Endometrial microvascular endothelial cells (primary cell): Measurements from ENCODE around the gene KIF2A. TPM values are rescaled to one million over a fixed set of nuclear protein-coding genes. Genes with fewer than 3 reads are reported as not detected.

Experiments
- in situ Hi-C: cut with HindIII; loops from 2 replicates; pipeline ENCODE4 v1.10.0; 2017; ENCODE audit warnings: low sequenced_read_pairs, low pct_unique_long_range_greater_than_20kb; ENCODE audit errors: inconsistent ontology term
- total RNA-seq: library from RNA; depleted of rRNA; stranded (reverse); fragments of >200 nt; gene quantifications from one replicate; pipeline ENCODE4 v1.2.3, GENCODE V29; 2015; ENCODE audit errors: inconsistent ontology term

The KIF2A gene
- total RNA-seq, 1 donor from 2014 or later, result 44.0 TPM

- in situ Hi-C loops, result no loop called here
Observed at GRCh38 chr5:62354028-62354874, 48.2 kb downstream of the KIF2A start.

- in situ Hi-C loops, result no loop called here
Observed at GRCh38 chr5:62362701-62363100, 56.7 kb downstream of the KIF2A start.

GRCh38 chr5:62369039-62369438 is 63.0 kb downstream of the KIF2A start:
- in situ Hi-C loops, result no loop called here

DNA sequence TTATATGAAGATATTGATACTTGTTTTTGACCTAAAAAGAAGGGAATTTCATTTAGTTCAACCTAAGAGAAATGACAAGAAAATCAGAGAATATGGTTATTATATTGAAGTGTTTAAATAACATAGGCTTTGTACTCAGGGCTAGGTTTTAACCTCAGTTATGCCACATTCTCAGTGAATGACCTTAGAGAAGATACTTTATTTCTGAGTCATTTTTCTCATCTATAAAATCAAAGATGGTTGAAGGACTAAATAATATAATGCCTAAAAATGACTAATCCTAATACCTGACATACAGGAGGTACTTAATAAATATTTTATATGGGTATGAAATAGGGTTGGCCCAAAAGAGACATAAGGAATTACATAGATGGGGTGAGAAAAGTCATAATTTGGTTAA is 65.4 kb downstream of the KIF2A start:
- in situ Hi-C loops, result no loop called here

GRCh38 chr5:62372600-62372999 is 66.6 kb downstream of the KIF2A start:
- in situ Hi-C loops, result no loop called here

DNA sequence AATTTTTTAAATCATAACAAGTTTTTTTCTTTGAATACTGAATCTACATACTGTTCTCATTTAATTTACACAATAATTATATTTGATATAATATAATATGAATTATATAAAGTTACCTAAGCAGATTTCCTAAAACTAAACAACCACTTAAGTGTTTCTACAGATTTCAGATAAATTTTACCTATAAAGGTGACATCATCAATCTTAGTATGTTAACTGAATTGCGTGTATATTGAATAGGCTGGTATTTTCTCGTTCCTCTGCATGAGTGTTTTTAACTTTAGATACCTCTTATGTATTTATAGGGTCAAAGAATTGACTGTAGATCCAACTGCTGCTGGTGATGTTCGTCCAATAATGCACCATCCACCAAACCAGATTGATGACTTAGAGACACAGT is 67.4 kb downstream of the KIF2A start:
- in situ Hi-C loops, result no loop called here

- in situ Hi-C loops, result no loop called here
Observed at GRCh38 chr5:62374090-62374489, 68.1 kb downstream of the KIF2A start.

DNA sequence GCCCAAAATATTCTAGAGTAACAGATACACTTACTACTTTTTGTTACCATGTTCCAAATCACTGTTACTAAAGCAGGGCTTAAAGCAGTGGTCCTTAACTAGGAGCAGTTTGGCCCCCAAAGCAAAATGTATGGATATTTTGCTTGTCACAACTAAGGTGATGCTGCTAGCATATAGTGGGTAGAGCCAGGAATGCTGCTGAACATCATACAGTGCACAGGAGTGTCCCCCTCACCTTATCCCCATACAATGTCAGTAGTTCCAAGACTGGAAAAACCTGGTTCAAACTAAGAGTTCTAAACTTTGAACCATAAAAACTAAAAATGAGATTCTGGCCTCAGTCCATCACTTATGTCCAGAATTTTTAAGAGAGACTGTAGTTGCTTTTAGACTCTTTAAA is 69.6 kb downstream of the KIF2A start:
- in situ Hi-C loops, result no loop called here

DNA sequence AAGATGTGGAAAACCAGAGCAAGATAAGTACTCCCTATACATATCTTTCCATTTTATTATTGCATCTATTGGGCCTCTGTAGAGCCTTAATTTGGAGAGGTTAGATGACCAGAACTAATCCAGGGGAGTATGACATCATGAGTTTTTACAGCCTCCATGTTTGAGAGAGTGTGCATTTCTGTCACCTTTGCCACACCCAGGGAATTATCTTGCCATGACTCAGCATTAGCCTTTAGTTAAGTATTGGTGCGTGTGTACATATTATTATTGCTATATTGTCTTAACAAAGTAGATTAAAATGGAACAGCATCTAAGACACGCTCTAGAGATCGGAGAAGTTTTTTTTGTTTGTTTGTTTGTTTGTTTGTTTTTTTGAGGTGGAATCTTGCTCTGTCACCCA is 70.1 kb downstream of the KIF2A start:
- in situ Hi-C loops, result no loop called here

GRCh38 chr5:62385131-62385530 is 79.1 kb downstream of the KIF2A start:
- in situ Hi-C loops, result no loop called here

DNA sequence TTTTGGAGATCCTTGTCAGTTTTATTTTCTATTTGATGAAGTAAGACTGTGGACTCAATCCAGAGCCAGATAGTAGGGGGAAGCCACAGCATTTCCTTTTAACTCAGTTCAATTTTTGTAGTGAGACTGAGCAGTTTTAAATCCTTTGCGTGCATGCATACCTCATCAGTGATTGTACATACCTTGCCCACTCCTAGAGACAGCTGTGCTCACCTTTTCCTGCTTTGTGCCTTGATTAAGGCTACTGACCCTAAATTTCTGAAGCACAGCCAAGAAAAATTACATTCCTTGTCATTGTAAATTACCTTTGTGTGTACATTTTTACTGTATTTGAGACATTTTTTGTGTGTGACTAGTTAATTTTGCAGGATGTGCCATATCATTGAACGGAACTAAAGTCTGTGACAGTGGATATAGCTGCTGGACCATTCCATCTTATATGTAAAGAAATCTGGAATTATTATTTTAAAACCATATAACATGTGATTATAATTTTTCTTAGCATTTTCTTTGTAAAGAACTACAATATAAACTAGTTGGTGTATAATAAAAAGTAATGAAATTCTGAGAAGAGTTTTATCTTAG is 79.9 kb downstream of the KIF2A start:
- in situ Hi-C loops, result no loop called here

DNA sequence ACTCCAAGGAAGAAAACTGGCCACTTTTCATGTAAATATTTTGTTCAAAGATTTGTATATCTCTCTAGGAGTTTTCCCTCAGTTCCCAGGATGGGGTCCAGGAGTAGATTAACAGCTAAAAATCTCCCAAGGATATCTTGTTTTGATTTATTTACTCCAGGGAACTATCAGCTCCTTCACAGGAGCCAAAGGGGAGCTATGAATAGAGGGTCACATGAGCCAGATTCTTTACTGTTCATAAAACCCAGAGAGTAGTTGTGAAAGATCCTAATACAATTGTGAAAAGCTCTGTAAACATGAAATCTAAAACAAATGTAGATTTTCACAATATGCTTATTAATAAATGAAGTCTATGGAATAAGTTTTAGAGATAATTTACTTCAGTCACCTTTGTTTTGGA is 80.8 kb downstream of the KIF2A start:
- in situ Hi-C loops, result no loop called here

DNA sequence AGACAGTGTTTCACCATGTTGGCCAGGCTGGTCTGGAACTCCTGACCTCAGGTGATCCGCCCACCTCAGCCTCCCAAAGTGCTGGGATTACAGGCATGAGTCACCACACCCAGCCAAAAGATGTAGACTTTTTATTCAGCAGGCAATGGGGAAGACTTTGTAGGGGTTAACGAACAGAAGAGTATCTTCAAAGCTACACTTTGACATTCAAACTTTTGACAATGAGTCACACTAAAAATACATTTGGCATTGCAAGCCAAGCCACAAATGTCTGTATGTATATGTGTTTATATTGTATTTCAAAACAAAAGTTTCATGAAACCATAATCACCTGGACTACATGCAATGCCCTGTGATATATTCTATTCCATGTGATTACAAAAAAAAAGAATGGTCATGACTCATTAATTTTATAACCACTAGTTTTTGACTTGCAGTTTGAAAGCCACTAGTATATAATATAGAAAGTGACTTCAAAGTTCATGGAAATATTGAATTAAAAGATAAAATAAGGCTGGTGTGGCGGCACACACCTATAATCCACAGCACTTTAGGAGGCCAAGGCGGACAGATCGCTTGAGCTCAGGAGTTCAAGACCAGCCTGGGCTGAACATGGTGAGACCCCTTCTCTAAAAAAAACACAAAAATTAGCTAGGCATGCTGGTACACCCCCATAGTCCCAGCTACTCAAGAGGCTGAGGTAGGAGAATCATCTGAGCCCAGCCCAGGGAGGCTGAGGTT is 89.4 kb downstream of the KIF2A start:
- in situ Hi-C loops, result no loop called here

DNA sequence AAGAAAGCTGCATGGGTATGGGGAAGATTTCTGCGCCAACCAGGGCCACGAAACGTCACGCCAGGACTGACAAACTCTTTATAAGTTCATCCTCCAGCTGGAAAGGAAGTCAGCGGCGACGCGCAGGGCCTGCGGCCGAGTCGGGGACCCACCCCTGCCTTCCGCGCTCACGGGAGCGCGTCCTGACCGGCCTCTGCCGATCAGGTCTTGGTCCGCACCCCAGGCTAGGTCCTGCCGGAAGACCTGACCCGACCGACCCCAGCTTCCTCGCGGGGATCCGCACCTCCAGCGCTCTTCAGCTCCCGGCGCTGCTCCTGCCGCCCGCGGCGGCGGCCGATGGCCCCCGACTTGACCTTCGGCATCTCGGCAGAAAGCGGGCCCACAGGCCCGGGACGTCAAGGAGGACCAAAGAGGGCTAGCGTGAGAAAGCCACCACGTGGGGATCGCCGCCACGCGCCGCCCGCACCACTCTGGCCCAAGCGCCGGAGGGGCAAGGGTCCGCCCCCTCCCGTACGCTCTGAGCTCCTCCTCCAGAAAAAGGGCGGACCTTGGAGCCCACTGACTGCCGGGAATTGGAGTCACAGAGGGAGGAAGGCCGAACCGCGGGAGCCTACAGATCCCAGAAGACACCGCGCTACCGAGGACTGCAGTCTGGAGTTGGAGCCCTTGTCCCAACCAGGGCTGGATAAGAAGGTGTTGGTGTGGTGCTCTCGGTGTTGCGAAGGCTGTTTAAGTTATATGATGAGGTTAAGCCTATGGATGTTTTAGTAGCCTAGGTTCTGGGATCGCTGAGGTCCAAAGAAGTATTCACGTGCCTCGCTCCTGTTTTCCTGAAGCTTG is 97.6 kb downstream of the KIF2A start, which contains the start of gene DIMT1:
DIMT1 (minus strand) TSS at position 495 of the 840 bp plus-strand sequence; CDS start at position 362, 133 bp downstream.
- in situ Hi-C loops, result no loop called here

GRCh38 chr5:62412549-62413329 is 106.7 kb downstream of the KIF2A start, which contains the start of gene IPO11:
Gene IPO11 (plus strand): TSS chr5:62412763. CDS start chr5:62437280, 24,517 bp downstream.
- in situ Hi-C loops, result no loop called here

DNA sequence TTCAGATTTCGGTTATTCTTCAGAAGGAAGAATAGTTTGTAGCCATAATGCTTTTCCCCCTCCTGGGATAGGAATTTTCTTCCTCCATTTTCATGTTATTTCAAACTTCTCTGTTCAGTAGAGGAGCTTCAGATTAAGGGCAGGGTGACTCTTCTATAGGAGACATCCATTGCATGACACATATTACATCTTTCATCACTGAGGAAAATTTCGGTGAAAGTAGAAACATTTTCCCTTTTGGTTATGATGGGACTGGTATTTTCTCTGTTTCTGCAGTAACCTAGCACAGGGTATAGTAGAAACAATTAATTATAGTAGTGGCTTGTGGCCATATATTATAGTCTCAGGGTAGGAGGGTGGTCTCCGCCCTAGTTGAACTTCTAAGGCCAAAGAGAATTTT is 107.7 kb downstream of the KIF2A start:
- in situ Hi-C loops, result no loop called here

GRCh38 chr5:62418462-62419076 is 112.6 kb downstream of the KIF2A start:
- in situ Hi-C loops, result no loop called here

DNA sequence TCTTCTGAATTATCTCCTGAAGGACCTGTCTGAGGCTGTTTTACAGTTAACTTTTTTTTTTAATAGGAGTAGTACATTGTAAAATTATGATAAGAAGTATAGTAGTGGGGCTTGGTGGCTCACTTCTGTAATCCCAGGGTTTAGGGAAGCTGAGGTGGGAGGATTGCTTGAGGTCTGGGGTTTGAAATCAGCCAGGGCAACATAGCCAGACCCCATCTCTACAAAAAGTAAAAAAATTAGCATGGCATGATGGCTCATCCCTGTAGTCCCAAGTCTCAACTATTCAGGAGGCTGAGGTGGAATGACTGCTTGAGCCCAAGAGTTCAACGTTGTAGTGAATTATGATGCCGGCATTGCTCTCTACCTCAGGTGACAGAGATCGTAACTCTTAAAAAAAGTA is 113.6 kb downstream of the KIF2A start:
- in situ Hi-C loops, result no loop called here
